Measurements from ENCODE around the gene S100A6.
"Not testable (repeated sequence)": the region's sequence is repeated elsewhere in the genome, so short reads cannot be mapped to it uniquely, and the experiment has no call there.

S100A6 gene

DNA sequence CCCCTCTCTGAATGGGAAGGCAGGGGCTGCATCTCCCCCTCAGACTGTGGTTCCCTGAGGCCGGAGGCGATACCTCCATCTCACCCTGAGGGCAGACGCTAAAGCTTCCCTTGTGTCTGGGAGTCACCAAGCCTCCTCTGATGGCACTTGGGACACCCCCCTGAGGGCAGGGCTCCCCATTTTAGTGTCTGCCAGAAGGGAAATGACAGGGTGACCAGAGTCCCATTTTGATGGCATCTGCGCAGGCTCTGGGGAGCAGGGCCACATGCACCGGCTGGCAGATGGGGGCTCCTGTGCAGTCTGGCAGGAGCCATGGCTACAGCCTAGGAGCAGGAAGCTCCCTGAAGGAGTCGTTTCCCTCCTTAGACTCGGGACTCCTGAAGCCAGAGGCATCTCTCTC is 28.2 kb upstream of the S100A6 start:
- no peak for DNase-seq (ENCODE audit: low read depth)

DNA sequence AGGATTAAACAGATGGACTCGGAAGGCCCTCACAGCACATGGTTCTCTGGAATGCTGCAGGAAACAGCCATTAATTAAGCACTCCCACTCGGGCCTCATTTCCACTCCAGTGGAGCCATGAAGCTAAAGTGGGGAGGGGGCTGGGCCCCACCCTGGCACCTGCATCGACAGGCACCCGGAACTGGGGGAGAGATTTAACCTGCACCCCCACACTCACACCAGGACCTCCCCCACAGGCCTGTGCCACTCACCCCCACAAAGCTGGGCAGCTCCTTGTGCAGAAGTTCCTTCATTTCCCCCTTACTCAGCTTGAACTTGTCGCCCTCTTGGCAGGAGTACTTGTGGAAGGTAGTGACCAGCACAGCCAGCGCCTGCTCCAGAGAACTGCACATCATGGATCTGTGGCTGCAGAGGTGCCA is 27.7 kb upstream of the S100A6 start:
- no peak for DNase-seq (ENCODE audit: low read depth)

DNA sequence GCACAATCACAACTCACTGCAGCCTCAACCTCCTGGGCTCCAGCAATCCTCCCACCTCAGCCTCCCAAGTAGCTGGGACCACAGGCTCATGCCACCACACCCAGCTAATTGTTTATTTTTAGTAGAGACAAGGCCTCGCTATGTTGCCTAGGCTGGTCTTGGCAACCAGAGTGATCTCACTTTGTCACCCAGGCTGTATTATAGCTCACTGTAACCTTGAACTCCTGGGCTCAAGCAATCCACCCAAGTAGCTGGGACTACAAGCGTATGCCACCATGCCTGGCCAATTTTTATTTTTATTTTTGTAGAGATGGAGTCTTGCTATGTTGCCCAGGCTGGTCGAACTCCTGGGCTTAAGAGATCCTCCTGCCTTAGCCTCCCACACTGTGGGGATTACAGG is 26.2 kb upstream of the S100A6 start:
- not testable (repeated sequence) for DNase-seq (ENCODE audit: low read depth)

DNA sequence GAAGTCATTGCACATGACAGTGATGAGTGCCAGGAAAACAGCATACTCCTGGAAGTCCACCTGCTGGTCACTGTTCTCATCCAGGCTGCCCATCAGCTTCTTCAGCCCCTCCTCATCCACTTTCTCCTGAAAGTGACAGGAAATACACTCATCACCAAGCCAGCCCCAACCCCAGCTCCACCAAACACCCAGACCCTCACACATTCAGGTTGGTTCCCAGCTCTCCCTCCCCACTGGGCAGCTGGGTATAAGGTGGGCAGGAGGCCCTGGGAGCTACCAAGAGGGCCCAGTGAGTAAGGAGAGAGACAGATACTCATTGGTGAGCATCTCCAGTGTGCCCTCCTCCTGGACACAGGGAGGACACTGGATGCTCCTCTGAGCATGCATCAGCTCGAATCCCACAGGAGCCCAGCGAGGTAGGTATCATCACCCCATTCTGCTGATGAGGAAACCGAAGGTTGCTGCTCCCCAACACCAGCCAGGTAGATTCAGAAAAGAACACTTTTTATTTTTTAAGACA is 25.7 kb upstream of the S100A6 start:
- no peak for DNase-seq (ENCODE audit: low read depth)

DNA sequence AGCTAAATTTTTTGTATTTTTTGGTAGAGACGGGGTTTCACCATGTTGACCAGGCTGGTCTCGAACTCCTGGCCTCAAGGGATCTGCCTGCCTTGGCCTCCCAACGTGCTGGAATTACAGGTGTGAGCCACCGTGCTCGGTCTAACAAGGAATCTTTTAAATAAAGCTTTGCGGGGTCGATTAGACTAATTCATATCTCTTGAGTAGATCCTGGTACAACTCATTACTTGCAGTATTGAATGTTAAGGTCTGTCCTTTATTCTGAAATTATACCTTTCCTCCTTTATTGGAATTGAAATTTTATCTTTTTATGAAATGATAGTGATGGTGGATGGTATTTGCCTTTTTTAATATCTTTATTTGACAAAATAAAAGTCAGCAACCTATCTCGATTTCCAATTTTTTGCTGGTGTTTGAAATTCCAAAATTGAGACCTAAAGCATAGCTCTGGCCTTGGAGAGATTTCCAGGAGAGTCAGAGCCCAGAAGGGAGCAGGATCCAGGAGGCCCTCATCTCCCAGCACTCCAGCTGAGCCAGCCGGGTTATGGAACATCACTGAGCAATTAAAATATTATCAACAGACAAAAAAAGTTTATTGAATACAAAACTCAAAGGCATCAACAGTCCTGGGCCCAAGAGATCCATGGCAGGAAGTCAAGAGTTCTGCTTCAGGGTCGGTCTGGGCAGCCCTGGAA is 25.1 kb upstream of the S100A6 start:
- DNase-seq (ENCODE audit: low read depth): no peak

DNA sequence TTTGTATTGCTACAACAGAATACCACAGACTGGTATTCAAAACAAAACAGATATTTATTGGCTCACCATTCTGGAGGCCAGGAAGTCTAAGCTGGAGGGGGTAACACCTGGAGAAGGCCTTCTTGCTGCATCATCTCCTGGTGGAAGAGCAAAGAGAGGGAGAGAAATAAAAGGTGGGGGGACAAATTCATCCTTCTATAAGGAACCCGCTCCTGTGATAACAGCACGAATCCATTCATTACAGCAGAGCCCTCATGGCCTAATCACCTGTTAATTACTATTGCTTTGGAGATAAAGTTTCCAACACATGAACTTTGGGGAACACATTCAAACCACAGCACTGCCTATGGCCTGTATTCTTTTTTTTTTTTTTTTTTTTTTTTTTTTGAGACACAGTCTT is 24.4 kb upstream of the S100A6 start:
- no peak for DNase-seq (ENCODE audit: low read depth)

DNA sequence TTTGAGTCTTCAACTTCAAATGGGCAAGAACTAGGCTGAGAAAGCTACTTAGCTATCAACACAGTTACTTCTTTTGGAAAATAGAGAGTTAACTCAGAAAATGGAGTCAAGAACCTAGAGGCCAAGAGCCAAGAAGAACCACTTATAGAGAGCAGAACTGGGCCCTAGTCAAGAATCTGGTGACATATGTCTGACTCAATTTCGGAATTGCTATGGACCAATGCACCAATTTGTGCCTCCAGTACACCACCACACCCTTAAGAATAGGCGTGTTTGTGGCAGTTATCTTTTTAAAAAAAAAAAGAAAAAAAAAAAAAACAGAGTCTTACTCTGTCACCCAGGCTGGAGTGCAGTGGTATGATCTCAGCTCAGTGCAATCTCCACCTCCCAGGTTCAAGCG is 22.1 kb upstream of the S100A6 start:
- no peak for DNase-seq (ENCODE audit: low read depth)

DNA sequence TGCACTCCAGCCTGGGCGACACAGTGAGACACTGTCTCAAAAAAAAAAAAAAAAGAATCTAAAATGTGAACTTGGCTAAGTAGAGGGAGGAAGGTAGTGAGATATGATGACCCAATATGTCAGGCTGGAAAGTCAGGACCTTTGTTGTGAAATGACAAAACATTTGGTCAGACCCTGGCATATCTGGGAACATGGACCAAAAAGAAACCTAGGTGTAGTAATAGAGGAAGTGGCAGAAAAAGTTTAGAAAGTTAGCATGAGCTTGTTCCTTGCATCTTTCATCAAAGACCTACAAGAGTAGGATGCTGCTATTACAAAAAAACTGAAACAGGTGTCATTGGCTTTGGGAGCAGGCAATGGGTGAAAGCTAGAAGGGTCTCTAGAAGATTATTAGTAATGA is 20.6 kb upstream of the S100A6 start:
- no peak for DNase-seq (ENCODE audit: low read depth)

DNA sequence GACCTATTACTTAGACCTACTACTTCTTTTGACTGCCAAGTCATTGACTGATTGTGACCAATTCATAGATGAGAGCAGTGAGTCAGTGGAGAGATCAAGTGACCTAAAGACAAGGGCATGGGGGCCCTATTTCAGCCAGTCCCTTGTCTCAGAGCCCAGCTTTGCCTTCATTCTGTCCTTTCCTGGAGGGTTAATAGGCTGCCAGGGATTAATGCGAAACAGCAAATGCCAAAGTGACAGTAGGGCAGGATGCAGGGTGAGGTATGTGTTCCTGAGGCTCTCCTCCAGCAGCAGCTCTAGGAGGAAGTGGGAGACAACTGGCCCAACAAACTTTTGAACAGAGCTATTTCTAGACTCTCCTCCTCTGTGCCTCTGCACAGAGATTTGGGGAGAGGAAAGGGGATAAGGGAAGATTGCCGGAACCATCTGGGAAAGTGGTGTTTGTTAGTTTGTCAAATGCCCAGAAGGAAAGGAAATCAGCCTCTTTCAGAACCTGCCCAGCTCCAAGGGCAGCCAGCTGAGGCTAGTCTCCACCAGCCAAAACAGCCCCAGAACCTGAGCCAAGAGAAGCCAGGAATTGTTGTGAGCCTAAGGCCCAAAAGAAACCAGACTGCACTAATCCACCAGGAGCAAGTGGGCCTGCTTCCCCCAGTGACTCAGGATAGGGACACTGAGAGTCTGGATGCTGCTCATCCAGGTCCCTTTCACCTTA is 18.2 kb upstream of the S100A6 start:
- DNase-seq (ENCODE audit: low read depth): no peak

DNA sequence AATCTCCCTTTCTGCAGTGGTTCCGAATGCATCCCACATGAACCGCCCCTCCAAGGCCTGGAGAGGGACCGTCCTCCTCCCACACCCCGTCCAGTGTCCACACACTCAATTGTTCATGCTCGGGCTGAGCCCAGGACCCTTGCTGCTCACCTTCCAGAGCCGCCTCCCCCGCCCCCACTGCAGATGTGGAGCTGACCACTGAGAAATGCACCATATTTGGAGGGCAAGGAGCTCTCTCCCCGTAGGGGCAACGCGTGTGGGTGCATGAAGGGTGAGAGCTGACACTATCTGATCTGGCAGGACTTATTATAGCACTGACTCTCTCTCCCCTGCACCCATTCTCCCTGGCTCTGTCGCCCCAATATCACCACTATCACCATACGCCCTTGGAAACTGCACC is 17.3 kb upstream of the S100A6 start:
- no peak for DNase-seq (ENCODE audit: low read depth)

DNA sequence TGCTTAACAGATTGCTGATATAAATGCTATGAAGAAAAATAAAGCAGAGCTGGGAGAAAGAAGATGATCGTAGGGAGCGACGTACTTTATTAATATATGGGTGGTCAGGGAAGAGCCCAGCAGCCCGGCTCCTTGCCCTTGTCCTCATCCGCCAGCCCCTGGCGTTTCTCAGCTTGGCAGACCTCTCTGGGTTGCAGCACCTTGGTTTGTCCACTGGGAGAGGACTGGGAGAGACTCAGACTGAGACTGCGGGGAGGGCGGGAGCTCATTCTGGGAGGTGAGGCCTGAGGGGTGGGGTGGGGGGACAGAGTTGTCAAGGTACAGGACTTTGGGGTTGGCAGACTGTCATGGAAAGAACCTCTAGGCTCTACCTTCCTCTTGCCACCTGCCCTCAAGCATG is 16.5 kb upstream of the S100A6 start:
- no peak for DNase-seq (ENCODE audit: low read depth)

DNA sequence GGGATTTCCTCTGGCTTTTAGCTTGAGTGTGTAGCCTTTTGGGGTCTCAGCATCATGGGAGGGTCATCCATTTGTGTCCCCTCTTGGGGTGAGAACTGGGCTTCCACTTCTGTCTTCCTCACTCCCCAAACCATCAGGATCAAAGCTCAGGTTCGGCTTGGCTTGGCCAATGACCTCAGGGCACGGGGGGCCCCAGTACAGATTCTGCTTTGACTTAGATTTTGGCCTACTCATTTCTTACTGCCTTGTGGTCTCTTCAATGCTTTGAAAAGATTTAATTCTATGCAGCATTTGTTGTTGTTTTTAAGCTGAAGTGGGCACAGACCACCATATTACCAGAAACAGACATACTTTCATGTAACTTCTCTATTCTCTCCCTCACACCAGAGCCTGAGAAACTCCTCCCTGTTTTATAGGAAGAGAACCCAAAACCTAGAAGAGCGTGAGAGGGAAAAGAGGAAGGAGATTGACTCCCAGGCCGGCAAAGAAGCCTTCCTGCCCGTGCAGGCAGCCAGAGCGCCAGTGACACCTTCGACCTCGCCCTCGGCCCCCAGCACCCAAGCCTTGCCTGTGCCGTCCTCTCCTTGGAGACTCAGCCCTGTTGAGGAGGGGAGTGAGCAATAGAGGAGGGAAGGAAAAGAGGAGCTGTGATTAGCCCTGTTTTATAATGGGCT is 15.2 kb upstream of the S100A6 start:
- DNase-seq (ENCODE audit: low read depth): no peak

DNA sequence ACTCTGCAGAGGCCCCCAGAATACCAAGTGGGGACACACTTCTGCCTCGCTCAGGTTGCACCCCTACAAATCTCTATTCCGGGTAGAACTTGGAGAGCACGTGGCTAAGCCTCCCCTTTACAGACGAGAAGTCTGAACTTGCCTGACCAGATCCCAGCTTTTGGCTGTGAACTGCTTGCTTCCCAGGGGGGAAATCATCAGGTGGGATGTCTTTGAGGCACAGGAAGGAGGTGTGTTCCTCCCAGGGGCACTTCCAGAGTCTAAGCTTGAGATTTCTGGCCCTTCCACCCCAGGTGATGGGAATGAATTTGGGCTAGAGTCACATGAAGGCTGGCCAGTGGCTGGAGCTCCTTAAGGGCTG is 14.6 kb upstream of the S100A6 start:
- no peak for DNase-seq (ENCODE audit: low read depth)

DNA sequence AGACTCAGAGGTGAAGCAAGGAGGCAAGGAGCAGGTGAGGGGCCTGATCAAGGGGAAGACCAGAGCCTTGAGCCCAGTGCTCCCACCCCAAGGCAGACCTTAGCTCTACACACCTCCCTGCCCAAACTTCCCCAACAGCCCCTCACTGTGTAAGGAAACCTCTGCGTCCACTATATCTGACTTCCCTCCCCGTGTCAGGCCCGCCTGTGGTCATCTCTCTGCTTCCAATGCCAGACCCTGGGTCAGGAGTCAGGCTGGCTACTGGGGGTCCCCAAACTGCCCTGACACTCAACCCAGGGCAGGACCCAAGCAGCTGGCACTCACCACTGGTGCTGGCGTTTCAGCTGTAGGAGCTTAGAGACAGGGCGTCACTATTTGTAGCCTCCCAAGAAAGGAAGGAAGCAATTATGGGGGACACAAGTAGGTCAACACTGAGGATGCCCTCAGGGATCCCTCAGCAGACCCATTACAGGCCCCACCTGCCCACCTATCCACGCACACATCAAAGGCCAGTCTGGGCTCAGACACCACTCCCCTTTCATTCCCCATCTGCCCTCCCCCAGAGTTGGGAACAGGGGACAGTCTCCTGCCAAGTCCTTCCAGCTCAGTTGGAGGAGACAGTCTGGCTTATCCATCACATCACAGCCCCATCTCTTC is 14.1 kb upstream of the S100A6 start:
- DNase-seq (ENCODE audit: low read depth): no peak

DNA sequence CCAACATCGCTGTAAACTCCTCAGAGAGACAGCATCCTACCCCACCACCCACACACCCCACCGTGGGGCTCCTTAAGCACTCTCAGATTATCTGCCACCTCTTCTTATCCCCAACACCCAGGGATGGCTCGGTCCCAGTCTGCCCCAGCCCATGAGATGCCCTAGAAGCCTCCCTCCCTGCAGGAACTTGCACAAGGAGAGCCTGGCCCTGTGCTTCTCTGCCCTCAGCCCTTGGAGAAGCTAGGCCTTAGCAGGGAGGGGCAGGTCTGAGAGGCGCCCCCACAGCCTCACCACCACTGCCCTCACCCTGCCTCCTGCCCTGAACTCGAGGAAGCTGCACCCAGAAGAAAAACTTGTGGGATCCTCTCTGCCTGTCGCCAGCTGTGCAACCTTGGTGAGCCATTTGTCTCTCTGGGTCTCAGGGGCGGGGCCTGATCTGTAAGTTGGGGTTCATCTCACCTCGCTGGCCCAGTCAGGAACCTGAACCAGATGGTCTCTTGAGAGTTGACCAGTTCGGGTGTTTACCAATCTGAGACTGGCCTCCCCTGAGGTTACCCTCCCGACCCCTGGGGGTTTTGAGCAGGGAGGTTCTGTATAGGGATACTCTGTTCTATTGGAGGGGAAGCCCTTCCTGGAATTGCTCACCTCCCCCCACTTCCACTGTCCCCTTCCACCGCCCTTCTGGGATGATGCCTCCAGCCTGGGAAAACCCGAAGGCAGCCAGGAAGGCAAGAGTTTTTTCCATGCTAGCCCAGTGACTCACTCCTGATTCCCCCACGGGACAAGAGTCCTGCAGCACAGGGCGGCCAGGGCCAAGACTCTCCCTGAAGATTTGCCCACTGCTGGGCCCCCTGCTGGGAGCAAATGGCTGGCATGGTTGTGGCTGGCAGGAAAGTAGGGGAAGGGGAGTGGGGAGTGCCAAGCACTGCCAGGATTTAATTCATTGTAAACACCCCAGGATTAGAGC is 13.2 kb upstream of the S100A6 start, which contains the start of gene S100A3:
S100A3 (minus strand) TSS at position 537 of the 967 bp plus-strand sequence. CDS start 773 bp downstream, outside the sequence.
- no peak for DNase-seq (ENCODE audit: low read depth)

DNA sequence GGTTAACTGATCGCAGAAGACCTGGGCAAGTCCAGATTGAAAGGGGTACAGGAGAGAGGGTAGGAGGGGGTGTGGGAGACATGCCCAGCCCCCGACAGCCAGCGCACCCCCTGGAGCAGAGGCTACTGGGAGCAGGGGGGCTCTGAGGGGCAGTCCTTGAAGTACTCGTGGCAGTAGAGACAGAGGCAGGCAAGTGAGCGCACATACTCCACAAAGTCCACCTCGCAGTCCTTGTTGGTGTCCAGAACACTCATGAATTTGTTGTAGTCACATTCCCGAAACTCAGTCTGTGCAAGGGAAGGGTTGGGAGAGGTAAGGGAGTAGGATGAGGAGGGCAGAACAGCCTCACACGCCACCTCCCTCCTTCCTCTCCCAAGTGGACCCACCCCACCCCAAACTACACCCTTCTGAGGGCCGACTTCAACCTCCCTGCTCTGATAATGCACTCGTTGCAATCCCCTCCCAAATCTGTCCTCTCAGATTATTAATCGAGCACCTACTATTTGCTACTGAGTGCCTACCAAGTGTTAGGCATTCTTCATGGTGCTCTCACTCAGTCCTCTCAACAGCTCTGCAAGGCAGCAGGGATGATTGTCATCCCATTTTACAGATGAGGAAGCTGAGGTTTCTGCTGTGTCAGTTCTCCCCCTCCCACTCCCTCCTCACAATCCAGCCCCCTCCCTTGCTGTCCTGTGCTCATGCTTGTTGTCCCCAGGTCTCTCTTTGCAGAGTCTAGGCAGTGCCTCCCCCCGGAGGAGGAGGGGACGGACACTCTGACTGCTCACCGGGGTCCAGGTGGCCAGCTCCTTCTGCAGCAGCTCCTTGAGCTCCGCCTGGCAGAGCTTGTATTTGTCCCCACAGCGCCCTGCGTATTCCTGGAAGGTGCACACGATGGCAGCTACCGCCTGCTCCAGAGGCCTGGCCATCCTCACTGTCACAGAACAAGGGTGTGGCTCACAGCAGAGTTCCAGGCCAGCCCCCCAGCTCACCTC is 12.1 kb upstream of the S100A6 start:
- no peak for DNase-seq (ENCODE audit: low read depth)

DNA sequence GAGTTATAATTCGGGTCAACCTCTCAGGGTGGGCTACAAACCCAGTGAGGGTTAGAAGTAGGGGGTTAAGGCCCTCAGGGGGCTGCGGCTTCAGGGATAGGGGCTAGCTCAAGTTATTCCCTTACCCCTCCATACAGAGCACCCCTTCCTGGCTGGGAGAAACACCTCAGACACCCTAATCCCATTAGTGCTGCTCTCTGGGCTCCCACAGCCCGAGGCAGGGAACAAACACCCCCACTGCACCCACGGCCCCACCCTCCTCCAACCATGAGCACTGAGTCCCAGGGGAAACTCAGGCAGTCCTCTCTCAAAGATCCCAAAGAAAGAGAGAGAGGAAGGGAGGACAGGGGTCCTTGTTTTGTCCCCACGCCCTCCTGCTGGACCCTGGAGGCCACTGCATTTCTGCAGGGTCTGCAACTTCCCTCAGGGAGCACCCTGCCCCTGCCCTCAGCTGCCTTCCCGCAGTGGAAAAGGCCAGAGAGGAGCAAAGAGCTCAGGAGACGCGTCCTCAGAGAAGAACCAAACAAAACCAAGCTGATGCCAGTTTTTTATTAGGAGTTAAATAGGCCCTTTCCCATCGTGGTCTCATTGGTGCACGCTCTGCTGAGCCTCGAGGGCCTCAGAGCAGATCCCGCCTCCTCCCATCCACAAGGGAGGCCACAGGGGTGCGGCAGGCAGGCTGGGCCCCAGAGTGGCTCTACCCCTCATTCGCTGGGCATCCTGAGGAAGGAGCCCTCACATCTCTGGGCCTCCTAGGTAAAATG is 11.2 kb upstream of the S100A6 start:
- no peak for DNase-seq (ENCODE audit: low read depth)

DNA sequence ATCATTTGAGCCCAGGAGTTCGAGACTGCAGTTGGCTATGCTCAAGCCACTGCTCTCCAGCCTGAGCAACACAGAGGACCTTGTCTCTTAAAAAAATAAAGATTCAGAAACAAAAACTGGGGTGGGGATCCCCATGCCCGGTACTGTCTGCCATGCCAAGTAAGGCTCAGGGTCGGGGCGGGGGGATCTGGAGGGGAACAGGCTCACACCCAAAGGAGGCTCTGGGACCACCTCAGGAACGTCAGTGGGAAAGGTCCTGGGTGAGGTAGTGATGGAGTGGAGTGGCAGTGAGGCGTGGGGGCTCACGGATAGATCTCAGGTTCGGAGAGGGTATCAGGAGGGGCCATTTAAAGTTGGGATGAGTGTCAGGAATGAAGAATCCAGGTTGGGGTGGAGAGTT is 10.6 kb upstream of the S100A6 start:
- no peak for DNase-seq (ENCODE audit: low read depth)

Measured in fibroblast of the conjunctiva (primary cell).